Tibial artery (tissue), 4 donors: ENCODE data around the gene PCDH17.

Experiments used
- DNase-seq, 2 donors: peaks; one replicate each; pipeline ENCODE4 v3.0.0-alpha.2; 2019
- H3K27ac ChIP-seq, 2 donors: fragments of 200-600 bp; sonication (generic) in 1 of 2; 1 replicate in 1 of 2; 2 replicates in 1 of 2; pipeline ENCODE4 v1.5.1; 2018 to 2019; ENCODE audit warnings: mild to moderate bottlenecking in 1 of 2
- H3K27me3 ChIP-seq, 2 donors: fragments of 200-600 bp; sonication (generic) in 1 of 2; one replicate each; pipeline versions ENCODE4 v1.5.1 to v1.6.0; 2016 to 2019
- H3K36me3 ChIP-seq, 3 donors: fragments of 200-600 bp; sonication (generic) in 2 of 3; one replicate each; pipeline ENCODE4 v1.5.1; 2016 to 2019; ENCODE audit warnings: mild to moderate bottlenecking in 2 of 3
- H3K4me1 ChIP-seq, 4 donors: fragments of 200-600 bp; sonication (generic) in 2 of 4; 1 replicate in 3 of 4; 2 replicates in 1 of 4; pipeline ENCODE4 v1.5.1; 2016 to 2019
- H3K4me3 ChIP-seq, 2 donors: fragments of 200-600 bp; sonication (generic) in 1 of 2; 1 replicate in 1 of 2; 2 replicates in 1 of 2; pipeline ENCODE4 v1.5.1; 2018 to 2019; ENCODE audit warnings: mild to moderate bottlenecking in 2 of 2
- H3K9me3 ChIP-seq, 3 donors: fragments of 200-600 bp; sonication (generic) in 1 of 3; one replicate each; pipeline ENCODE4 v1.5.1; 2016 to 2019
- CTCF ChIP-seq, 2 experiments: fragments of 200-600 bp in 1 of 2; fragments of 450-650 bp in 1 of 2; IDR thresholded peaks; one replicate each; pipeline ENCODE4 v1.5.1; 2017 to 2019; ENCODE audit warnings: antibody characterized with exemption in 2 of 2, mild to moderate bottlenecking in 1 of 2, moderate library complexity in 1 of 2
- intact Hi-C: fragments of 100-400 bp; cut with DNase I; formaldehyde crosslinking; loops from one replicate; pipeline ENCODE4 v1.15.0; 2023; ENCODE audit warnings: low total_unique reads

Gene PCDH17

GRCh38 chr13:57631596-57632275 is at the start of gene PCDH17:
TSS of gene PCDH17 (plus strand) at chr13:57631744. CDS start at chr13:57632547, 803 bp downstream.
- Histone ChIP-seq H3K27ac (peak within 1 kb of the TSS; percentile 20 to 52), H3K36me3 (no peaks in the 10 kb centered on the region), H3K9me3 (peaks cover 0 to 15% (median 0%) of the 10 kb centered on the region in 3 donors), H3K27me3 (peaks cover 0 to 77% of the 10 kb centered on the region in 2 donors), H3K4me1 (peaks cover 3 to 38% (median 34%) of the 10 kb centered on the region in 4 donors), H3K4me3 (peak within 1 kb of the TSS; percentile 51 to 57)
- peak; percentile 65 to 70 for DNase-seq
- intact Hi-C loops = no loop called here
- no peak for TF ChIP-seq CTCF (IDR thresholded peaks at IDR 0.05)

GRCh38 chr13:57582032-57582431 is 49.5 kb upstream of the PCDH17 start:
- intact Hi-C loops = no loop called here
- Histone ChIP-seq H3K27ac (no peak overlapping the region), H3K4me1 (no peaks in the 10 kb centered on the region)

GRCh38 chr13:57583529-57583928 is 48.0 kb upstream of the PCDH17 start:
- Histone ChIP-seq H3K27me3 (no peaks in the 10 kb centered on the region), H3K4me1 (no peaks in the 10 kb centered on the region), H3K9me3 (no peaks in the 10 kb centered on the region), H3K36me3 (no peaks in the 10 kb centered on the region), H3K4me3 (no peak overlapping the region), H3K27ac (no peak overlapping the region)
- TF ChIP-seq CTCF (IDR thresholded peaks at IDR 0.05) = no peak
- no peak for DNase-seq
- intact Hi-C loops = no loop called here

More at GRCh38 chr13:57582032-57582431, 49.5 kb upstream of the PCDH17 start:
- Histone ChIP-seq H3K36me3 (no peaks in the 10 kb centered on the region), H3K9me3 (no peaks in the 10 kb centered on the region), H3K4me3 (no peak overlapping the region), H3K27me3 (no peaks in the 10 kb centered on the region)
- no peak for DNase-seq
- TF ChIP-seq CTCF (IDR thresholded peaks at IDR 0.05) = no peak

GRCh38 chr13:57588639-57589038 is 42.9 kb upstream of the PCDH17 start:
- no peak for DNase-seq
- Histone ChIP-seq H3K27ac (no peak overlapping the region), H3K27me3 (no peaks in the 10 kb centered on the region), H3K4me3 (no peak overlapping the region), H3K9me3 (no peaks in the 10 kb centered on the region), H3K36me3 (no peaks in the 10 kb centered on the region), H3K4me1 (no peaks in the 10 kb centered on the region)
- TF ChIP-seq CTCF (IDR thresholded peaks at IDR 0.05) = no peak
- intact Hi-C loops = no loop called here

- no peaks in the 10 kb centered on the region for H3K4me1 ChIP-seq
Measured at GRCh38 chr13:57595775-57596174, 35.8 kb upstream of the PCDH17 start.

More at GRCh38 chr13:57595775-57596174, 35.8 kb upstream of the PCDH17 start:
- no peaks in the 10 kb centered on the region for H3K36me3 ChIP-seq
- TF ChIP-seq CTCF (IDR thresholded peaks at IDR 0.05) = no peak
- H3K9me3 ChIP-seq = no peaks in the 10 kb centered on the region
- DNase-seq = no peak
- H3K4me3 ChIP-seq = no peak overlapping the region
- no peak overlapping the region for H3K27ac ChIP-seq
- intact Hi-C loops = no loop called here
- no peaks in the 10 kb centered on the region for H3K27me3 ChIP-seq
